ENCODE results near the gene STEAP1B.

STEAP1B gene

DNA sequence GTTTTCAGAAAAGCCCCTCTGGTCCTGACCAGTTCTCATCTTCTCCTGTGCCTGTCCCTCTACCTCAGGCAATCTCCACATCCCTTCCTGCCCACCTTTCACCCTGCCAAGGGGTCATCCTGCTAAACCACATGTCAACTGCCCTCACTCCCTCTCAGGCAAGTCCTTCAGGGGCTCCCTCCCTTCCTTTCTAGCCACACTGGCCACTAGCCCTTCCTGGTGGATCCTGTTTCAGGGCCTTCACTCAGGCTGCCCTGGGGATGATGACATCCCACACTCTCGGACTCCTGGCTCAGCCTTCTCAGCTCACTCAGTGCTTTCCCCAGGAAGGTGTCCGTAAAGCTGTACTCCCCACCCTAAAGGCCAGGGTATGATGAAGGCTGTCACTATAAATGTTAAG, 13.4 kb downstream of the STEAP1B start:
- TF ChIP-seq CTCF (IDR thresholded peaks at IDR 0.05; ENCODE audit: low read depth, low read length): no peak

GRCh38 chr7:22485189-22485588, 14.8 kb downstream of the STEAP1B start:
- H3K4me3 ChIP-seq (ENCODE audit: low read depth, low read length): no peak overlapping the region
- no peak for TF ChIP-seq CTCF (IDR thresholded peaks at IDR 0.05; ENCODE audit: low read depth, low read length)

More for the DNA sequence above, 13.4 kb downstream of the STEAP1B start:
- H3K4me3 ChIP-seq (ENCODE audit: low read depth, low read length): no peak overlapping the region

- TF ChIP-seq CTCF (IDR thresholded peaks at IDR 0.05; ENCODE audit: low read depth, low read length): no peak
- no peak overlapping the region for H3K4me3 ChIP-seq (ENCODE audit: low read depth, low read length)
Observed at GRCh38 chr7:22482503-22482902, 17.5 kb downstream of the STEAP1B start.

- H3K4me3 ChIP-seq (ENCODE audit: low read depth, low read length): no peak overlapping the region
- TF ChIP-seq CTCF (IDR thresholded peaks at IDR 0.05; ENCODE audit: low read depth, low read length): no peak
Observed at GRCh38 chr7:22481726-22482125, 18.3 kb downstream of the STEAP1B start.

GRCh38 chr7:22480523-22481075, 19.4 kb downstream of the STEAP1B start:
- no peak overlapping the region for H3K4me3 ChIP-seq (ENCODE audit: low read depth, low read length)
- TF ChIP-seq CTCF (IDR thresholded peaks at IDR 0.05; ENCODE audit: low read depth, low read length): no peak

DNA sequence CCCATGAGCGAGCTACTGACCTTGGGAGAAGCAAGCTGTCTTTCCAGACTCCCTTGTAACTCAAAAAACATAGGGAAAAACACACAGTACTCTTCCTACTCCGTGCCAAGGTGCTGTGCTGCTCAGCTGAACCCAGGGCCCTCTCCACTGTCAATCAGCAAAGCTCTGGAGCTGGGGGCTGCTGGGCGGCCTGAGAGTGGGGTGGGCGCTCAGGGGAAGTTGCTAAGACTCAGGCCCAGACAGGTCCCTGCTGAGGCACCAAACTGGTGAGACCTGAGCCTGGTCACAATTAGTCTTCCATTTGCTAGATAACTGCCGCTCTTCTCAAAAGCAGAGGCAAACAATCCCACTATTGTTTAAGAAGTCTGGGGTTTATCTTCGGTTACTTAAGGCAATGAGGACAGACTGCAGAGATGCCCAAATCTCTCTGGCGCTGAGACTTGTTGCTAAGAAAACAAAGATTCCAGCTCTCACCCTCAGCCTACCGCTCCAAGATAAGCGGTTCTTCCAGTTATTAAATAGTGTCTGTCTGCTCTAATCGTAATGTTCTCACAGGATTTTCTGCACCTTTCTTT, 22.0 kb downstream of the STEAP1B start:
- H3K4me3 ChIP-seq (ENCODE audit: low read depth, low read length): no peak overlapping the region
- no peak for TF ChIP-seq CTCF (IDR thresholded peaks at IDR 0.05; ENCODE audit: low read depth, low read length)

DNA sequence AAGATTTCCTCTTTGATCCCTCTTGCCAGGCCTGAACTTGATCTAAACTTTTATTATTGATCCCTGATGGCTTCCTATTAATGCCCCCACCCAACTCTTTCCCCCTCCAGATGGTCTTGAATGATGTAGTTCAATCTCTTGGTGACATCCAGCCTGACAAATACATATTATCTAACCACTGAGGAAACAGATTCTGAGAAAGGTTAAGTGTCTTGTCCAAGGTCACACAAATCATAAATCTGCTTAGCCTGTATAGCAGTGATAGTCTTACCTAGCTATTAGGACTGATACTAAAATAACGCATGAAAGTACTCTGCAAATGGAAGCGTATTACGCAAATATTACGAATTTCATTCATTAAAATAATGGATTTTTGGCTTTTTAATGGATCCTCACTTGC, 22.7 kb downstream of the STEAP1B start:
- no peak overlapping the region for H3K4me3 ChIP-seq (ENCODE audit: low read depth, low read length)
- no peak for TF ChIP-seq CTCF (IDR thresholded peaks at IDR 0.05; ENCODE audit: low read depth, low read length)

All from WI38 (cell line).